NB4 (cell line): Measurements from ENCODE around the gene BAK1.

Experiments used
- CTCF ChIP-seq: IDR thresholded peaks from one replicate; pipeline ENCODE4 v1.5.1; 2012; ENCODE audit warnings: low read depth, low read length
- POLR2A ChIP-seq: IDR thresholded peaks from 2 replicates; pipeline ENCODE4 v1.6.1; 2011; ENCODE audit warnings: mild to moderate bottlenecking; ENCODE audit not compliant: insufficient read length; ENCODE audit errors: extremely low read depth

- no peak for TF ChIP-seq POLR2A
- TF ChIP-seq CTCF = no peak
Measured at GRCh38 chr6:33592595-33593413, 12.7 kb upstream of the BAK1 start.
